Left hindlimb (tissue), 1 donor: ENCODE measurements around the gene ZNF286A.
"Not testable (repeated sequence)": the region's sequence is repeated elsewhere in the genome, so short reads cannot be mapped to it uniquely, and the experiment has no call there.

Source experiments
- DNase-seq: peaks from one replicate; pipeline ENCODE4 v3.0.0-alpha.2; 2018

The ZNF286A gene

DNA sequence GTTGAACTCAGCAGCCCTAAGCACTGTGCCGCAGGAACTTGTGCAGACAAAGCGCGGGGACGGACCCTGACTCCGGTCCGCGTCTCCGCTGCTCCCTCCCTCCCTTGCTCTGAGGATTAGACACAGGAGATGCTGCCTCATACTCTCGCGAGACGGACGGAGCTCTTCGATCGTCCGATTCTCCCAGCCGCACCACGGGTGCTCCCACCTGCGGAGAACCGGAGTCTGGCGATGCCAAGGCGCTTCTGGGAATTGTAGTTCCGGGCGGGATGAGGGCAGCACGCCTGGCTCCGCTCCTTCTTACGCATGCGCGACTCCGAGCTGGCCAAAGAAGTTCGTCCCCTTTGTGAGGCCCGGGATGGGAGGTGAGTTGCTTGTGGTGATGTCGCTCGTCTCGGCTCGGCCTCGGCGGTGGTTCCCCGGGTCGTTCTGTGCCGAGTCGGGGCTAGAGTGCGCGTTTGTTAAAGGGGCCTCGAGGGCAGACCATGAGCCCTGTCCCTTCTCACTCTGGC lies at the start of gene ZNF286A:
ZNF286A (plus strand) TSS at position 340 of the 512 bp plus-strand sequence. CDS start 578 bp downstream, outside the sequence.
- peak; percentile 100 for DNase-seq

DNA sequence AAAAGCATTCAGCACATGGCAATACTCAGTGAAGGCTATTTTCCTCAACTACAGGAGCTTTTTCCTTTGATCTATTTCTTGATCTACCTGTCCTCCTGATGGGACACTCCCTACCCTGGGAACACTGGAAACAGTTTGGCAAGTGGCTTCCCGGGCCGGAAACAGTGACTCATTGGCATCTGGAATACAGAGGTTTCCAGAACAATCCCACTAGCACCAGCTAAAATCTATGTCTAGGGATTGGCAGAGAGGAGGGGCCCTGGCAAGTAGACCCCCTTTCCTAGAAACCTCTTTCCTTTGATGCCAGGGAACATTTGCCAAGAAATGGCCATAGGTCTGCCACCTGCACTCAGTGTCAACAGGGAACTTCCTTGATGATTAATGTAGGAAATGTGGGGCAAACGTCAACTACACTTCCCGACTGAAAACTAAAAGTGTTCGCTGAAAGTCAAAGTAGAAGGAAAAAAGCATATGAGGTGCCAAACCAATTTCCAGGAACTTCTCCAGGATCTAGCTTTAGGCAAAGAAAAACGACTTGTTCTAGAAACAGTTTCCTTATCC lies 49.6 kb upstream of the ZNF286A start:
- DNase-seq = peak; percentile 63

DNA sequence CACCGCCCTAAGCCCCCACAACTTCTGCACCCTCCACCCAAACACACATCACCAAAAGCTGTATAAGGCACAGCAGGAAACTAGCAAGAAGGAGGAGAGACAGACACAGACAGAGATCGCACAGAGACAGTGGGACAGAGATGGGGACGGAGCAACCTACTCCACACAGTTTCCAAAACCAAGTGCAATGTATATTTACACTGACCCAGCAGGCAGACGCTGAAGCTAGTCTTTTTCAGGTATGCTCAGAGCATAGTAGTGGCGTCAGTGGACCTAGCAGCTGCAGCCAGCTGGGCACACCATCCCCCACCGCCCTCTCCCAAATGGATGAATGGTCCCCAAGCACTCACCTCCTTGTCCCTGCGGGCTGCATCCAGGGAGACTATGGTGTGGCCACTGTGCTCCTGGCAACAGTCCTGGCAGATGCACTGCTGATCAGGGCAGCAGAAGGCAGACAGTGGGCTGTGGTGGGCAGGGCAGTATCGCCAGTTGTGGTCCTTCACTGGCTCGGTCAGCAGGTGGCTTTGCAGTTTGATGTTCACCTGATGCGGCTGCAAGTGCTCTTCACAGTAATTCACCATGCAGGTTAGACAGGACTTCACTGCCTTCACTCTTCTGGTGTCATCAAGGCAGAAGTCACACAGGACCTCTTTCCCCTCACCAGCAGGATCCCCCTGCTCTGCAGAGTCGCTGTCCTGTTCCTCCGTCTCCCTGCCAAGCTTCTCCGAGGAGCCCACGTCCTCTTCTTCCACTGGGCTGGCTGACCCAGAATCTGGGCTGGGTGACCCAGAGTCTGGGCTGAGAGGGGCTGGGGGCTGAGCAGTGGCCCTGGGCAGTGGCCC lies 48.6 kb upstream of the ZNF286A start:
- peak; percentile 40 for DNase-seq

DNA sequence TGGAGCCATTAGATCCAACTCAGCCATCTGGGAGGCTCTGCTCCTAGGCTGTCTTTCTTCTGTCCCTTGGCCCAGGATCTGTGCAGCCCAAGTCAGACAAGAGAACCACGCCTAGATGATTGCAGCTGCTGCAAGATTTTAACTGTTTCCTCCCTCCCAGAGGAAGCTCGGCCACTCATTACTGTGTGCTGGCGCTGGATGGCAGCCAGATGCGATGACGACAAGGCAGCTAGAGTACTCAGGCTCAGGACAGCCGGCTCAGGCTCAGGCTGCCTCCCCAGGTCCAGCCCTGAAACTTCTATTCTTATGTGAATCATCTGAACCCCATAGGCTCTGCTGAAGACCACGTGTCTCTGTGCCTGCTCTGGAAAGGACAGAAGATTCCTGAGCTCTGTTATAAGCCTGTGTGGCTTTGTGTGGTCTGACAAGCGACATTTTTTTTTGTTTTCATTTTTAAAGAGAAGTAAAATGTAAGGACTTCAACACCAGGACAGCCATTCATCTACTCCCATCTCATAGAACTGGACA lies 47.9 kb upstream of the ZNF286A start:
- peak; percentile 94 for DNase-seq

DNA sequence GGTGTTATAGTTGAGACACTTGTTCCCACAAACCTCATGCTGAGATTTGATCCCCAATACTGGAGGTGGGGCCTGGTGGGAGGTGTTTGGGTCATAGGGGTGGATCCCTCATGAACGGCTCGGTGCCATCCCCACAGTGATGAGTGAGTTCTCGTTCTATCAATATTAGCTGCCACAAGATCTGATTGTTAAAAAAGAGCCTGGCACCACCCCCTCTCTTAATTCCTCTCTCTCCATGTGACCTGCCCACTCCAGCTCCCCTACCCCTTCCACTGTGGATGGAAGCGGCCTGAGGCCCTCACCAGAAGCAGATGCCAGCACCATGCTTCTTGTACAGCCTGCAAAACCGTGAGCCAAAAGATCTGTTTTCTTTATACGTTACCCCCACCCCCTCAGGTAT lies 46.6 kb upstream of the ZNF286A start:
- no peak for DNase-seq

DNA sequence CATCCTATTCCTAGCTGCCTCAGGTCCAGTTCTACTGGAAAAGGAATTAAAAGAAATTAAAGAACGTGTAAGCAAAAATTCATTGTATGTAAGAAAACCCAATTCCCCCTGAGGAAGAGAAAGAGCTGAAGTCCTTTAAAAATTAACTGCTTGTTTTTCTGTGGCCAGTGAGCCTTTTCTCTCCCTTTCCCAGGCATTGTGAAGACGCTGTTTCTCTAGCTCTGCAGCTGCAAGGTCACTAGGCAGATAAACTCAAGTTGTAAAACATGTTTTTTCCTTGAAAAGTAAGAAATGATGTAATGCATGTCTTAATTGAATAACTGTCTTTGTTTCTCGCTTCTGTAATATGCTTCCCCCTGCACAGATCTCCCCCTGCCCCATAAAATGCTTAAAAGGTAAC lies 45.2 kb upstream of the ZNF286A start:
- not testable (repeated sequence) for DNase-seq

DNA sequence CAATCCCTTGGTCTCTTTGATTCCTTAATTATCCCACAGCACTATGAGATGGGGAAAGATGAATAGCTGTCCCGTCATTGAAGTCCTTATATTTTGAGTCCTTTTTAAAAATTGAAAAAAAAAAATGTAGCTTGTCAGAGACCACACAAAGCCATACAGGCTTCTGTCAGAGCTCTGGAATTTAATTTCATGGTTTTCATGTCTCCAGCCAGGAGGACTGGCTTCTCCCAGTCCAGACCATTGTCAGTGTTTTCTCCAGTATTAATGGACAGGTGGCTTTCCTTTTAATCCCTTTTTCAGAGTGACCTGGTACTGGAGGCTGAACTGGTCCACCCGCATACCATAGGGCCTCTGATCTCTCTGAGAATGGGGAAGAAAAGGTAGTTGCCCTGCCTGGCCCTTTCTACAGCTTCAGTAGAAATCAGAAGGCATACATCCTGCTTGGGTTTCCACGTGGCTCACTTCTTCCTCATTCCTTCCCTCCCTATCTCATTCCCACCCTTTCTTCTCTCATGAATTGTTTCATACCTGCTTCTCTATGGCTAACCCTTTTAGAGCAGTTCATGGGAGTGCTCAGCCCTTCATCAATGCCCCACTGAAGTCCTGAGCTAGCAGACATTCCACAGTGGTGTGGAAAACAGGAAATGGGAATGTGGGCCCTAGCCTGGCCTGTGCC lies 44.5 kb upstream of the ZNF286A start:
- no peak for DNase-seq

DNA sequence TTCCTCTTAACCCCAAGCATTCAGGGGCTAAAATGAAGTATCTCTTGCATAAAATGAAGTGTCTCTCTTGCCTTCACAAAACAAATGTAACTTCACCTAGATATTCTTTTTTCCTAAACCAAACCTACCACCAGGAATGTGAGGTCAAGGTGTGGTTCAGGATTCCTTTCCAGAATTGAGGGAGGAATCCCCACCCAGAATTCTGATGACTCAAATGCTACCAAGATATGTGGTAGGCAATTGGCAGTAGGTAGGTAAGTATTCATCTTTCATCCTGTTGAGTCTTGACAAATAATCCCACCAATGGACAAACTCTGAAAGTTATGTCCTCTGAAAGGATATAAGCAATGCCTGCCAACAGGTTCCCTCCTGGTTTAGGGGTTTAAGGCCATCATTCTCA lies 41.7 kb upstream of the ZNF286A start:
- no peak for DNase-seq

DNA sequence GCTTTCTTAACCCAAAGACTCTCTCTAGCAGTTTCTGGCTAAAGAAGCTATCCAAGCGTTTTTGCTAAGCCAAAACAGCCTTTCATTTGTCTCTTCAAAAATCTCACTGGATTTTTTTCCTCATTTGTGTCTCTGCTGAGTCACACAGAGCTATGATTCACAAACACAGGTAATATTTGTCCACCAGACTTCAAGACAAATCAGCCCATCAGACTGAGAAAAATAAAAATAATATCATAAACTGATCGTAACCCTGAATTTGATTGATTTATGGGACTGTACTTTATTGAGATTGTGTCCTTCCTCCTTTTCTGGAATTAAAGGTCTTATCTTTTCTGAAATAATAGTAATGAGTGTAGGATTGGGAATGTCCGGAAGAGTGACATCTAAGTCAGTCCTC lies 41.3 kb upstream of the ZNF286A start:
- no peak for DNase-seq

DNA sequence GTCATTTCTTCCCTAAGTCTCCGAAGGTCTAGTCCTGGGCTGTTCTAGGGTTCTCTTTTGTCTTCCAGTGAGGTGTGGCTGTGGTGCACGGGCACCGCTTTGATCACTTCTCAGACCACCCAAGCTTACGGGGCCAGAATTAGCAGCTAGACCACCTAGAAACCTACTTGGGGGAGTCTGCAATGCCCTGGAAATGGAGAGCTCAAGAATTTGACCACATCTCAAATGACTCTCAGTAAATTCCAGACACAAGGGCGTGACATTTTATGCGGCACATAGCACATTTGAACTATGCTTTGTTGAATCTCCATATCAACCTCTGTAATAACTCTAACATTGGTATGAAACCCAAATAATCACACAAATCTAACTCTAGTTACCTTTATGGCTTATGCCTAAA lies 40.3 kb upstream of the ZNF286A start:
- no peak for DNase-seq

DNA sequence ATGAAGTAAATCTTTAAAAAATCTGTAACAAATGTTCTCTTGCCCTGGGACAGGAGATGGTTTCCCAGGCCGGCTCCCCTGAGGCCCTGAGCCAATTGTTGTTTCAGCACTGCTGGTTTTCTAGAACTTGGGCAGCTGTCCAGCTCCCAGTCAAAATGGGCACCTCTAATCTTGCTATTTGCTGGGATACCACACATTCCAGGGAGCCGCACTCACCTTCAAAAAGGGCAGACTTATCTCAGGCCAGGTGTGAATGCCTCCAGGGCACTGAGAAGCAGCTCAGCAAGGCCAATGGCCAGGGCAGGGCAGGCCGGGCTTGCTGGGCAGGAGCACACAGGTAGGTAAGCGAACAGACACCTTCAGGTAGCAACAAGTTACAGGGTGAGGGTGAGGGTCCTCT lies 39.9 kb upstream of the ZNF286A start:
- DNase-seq = no peak

DNA sequence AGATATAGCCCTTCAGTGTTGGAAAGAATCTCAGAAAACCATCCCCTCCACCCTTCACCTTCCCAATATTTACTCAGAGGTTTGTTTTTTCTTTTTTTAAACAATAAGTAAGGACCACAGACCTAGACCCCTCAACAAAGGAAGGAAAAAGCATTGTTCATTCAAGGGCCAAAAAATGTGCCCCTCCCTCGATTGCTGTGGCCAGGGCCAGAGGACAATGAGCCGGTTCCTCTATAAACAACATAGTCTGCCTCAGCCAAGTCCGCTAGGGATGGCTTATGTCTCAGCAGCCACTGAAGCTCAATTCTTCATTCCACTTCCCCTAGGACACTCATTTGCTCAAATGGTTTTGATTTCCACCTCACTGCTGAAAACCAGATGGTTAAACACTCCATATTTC lies 39.5 kb upstream of the ZNF286A start:
- DNase-seq = no peak

DNA sequence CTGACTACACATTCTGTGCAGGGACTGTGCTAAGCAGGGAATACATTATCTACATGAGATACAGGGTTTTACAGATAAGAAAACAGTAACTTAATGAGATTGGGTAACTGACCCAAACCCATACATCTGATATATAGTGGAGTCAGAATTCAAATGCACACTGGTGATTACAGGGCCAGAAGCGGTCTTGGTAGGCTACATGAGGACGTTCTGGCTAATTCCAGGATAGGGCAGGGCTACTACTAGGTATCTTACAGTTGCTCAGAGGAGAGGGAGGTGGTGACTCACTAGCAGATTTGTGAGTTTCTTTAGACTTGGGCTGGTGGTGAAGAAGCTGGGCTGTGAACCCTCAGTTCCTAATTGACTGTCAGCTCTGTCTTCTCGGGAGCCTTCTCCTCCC lies 36.9 kb upstream of the ZNF286A start:
- DNase-seq = no peak

DNA sequence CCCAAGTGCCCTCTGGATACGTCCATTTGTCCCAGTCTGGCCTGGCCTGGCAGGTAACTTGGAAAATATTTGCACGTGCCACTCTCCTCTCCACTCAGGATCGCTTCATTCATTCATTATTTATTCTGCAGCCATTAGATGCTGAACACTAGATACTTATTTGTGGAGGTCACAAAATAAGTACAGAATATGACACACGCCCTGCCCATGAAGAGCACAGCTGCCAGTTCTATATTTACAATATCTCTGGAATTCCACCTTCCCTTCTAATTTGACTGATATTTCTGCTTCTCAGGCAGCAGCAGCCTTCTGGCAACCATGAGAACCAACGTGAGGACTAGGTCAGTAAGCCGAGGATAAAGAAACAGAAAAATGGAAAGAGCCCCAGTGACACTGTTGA lies 36.4 kb upstream of the ZNF286A start:
- no peak for DNase-seq

DNA sequence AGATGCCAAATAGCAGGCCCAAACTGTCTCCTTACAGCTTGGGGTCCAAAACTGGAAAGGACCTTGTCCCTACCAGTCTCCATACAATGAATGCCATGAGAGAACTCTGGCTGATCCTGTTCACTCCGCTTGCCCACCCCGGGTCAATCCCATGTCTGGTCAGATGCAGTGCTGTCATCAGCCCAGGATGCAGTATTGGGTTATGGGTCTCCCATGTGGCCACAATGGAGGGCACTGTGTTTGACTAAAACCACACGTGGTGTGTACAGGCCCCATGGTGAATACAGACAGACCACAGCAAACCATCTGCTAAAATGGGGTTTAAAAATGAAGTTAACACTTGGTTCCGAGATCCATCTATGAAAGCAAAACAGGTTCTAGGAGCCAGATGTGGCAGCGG lies 35.9 kb upstream of the ZNF286A start:
- no peak for DNase-seq

DNA sequence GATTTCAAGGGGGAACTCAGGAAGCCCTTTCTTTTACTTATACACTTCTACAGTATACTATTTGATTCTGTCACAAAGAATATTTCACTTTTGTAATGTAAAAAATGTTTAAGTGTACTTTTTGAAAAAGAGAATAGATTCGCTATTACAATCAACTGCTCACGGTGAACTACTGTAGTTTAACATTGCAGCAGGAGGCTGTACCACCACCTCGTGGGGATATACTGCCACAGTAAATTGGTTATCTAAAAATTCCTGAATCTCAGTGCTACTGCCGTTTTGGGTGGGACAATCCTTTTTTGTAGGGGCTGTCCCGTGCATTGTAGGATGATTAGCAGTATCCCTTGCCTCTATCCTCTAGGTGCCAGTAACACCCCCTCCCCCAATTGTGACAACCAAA lies 30.0 kb upstream of the ZNF286A start:
- DNase-seq = not testable (repeated sequence)

DNA sequence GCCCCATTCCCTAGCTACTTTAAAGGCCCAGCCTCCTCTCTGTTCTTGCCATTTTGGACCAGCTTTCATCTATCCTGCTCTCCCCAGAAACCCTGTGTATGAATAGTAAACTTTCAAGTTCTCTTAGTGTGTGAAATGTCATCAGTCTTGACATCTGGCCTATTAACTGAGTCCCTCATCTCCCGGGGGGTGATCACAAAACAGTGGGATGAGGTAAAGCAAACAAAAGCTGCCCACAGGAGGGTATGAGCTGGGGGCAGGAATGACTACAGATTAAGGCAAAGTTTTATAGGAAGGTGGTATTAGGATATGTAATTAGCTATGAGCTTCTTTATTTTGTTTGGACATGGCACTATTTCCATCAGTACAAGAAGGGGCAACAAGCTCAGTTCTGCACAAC lies 24.9 kb upstream of the ZNF286A start:
- not testable (repeated sequence) for DNase-seq

DNA sequence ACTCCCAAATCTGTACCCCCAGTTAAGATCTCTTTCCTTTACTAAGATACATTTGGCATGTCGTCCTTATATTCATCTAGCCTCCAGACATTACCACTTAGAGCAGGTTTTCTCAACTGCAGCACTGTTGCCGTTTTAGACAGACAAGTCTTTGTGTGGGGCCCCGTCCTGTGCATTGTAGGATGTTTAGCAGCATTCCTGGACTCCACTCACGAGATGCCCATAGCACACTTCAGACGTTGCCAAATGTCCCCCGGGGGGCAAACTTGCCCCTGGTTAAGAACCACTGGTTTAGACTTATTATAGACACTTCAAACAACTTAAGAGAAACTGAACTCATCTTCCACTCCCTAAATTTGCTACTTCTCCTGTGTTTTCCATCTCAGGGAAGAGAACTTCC lies 23.6 kb upstream of the ZNF286A start:
- DNase-seq = not testable (repeated sequence)

DNA sequence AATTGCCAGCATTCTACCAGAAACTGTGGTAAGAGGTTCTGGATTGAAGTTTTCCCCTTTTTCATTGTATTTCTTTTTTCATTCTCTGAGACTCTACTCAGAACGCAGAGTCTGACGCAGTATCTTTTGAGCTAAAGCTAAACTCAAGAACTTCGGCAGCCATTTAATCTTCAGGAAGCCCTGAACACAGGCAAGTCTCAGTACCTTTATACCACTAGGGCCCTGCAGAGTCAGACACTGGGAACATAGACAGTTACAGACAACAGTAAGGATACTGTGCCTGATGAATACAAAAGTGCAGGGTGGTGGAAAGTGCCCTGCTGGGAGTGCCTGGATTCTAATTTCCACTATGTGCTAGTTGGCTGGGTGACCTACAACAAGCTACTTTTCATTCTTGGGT lies 16.4 kb upstream of the ZNF286A start:
- not testable (repeated sequence) for DNase-seq

DNA sequence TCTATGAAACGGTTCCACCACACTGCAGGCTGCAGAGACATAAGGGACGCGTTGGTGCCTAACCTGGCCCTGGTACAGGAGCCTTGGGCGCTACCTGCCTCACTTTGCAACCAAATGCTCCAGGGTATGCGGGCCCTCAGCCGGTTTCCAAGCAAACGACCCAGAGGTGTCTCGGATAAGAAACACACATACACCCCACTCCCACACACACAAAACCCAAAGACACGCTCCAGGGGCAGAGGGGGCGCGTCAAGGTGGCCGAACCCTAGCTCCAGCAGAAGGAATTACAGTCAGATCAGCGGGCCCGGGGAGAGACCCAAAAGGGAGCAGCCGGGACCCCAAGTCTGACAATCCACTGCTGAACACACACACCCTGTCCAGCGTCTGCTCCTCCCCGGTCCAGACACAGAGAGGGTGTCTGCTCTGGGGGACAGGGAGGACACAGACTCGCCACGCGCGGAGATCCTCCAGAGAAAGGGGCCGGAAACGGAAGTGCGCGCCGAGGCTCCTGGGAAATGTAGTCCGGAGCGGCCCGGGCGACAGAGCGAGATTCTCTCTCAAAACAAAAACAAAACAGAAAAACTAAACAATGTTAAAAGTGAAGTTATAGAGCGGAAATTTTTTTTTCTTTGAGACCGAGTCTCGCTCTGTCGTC lies 15.6 kb upstream of the ZNF286A start, which contains the start of gene TRIM16:
TRIM16 (minus strand) TSS at position 488 of the 655 bp plus-strand sequence. CDS start 32,702 bp downstream, outside the sequence.
- peak; percentile 85 for DNase-seq

DNA sequence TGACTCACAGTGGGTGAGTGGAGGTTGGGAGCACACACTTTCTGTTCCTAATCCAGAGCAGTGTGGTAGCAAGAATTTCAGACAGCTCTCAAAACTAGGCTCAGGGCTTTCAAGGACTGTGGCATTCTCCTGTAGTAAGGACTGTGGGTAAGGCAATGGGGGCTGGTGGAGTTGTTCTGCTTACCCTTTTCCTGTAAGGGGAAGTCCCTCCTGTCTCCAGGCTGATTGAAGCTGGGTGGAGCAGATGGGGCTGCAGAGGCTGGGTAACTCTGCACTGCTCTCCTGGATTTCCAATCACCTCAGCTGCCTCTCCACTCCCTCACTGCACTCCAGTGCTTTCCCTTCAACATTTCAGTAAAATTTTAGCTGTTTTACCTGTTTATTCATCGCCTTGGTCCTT lies 12.1 kb upstream of the ZNF286A start:
- not testable (repeated sequence) for DNase-seq

DNA sequence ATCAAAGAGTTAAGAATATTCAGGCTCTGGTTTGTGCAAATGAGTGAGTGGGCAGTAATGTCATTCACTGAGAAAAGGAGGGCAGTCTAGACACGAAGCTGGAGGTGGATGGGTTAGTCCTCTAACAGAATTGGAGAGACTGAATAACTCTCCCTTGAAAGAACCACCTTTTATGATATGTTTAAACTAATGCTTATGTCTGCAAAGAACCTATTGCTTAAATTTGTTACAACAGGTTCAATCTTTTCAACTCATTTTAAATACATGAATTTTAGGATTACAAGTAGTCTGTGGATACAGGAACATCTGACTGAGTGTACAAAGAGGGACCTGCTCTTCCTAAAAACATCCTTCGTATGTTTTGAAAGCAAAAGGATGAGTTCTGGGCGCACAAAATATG lies 585 bp upstream of the ZNF286A start:
- DNase-seq = not testable (repeated sequence)

DNA sequence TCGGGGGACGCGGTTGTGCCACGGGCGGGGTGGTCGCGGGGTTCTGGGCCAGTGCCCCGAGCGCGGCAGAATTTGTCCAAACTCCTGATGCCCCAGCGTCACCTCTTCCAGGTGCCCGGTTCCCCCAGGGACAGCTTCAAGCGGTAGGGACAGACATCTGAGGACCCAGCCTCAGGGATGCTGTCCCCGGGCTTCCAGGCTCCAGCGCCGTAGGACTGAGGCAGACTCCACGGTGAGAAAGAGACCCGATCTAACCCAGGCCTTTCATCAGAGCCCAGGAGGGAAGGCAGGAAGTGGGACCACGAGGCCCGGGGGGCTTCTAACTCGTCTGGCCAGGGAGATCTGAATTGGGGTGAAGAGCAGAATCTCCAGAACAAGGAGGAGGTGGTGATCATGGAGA lies 385 bp downstream of the ZNF286A start:
- DNase-seq = not testable (repeated sequence)
